ENCODE measurements around the gene ATP2C2. TPM values are rescaled to one million over a fixed set of nuclear protein-coding genes. Genes with fewer than 3 reads are reported as not detected.

Gene ATP2C2
- total and polyA plus RNA-seq, 9 of the 15 experiments (the other 6 are each of a cell fraction or from before 2014, with no cell fraction given), result 0.75 TPM; not detected in 8

- TF ChIP-seq, protein P1, sequence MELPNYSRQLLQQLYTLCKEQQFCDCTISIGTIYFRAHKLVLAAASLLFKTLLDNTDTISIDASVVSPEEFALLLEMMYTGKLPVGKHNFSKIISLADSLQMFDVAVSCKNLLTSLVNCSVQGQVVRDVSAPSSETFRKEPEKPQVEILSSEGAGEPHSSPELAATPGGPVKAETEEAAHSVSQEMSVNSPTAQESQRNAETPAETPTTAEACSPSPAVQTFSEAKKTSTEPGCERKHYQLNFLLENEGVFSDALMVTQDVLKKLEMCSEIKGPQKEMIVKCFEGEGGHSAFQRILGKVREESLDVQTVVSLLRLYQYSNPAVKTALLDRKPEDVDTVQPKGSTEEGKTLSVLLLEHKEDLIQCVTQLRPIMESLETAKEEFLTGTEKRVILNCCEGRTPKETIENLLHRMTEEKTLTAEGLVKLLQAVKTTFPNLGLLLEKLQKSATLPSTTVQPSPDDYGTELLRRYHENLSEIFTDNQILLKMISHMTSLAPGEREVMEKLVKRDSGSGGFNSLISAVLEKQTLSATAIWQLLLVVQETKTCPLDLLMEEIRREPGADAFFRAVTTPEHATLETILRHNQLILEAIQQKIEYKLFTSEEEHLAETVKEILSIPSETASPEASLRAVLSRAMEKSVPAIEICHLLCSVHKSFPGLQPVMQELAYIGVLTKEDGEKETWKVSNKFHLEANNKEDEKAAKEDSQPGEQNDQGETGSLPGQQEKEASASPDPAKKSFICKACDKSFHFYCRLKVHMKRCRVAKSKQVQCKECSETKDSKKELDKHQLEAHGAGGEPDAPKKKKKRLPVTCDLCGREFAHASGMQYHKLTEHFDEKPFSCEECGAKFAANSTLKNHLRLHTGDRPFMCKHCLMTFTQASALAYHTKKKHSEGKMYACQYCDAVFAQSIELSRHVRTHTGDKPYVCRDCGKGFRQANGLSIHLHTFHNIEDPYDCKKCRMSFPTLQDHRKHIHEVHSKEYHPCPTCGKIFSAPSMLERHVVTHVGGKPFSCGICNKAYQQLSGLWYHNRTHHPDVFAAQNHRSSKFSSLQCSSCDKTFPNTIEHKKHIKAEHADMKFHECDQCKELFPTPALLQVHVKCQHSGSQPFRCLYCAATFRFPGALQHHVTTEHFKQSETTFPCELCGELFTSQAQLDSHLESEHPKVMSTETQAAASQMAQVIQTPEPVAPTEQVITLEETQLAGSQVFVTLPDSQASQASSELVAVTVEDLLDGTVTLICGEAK (IDR thresholded peaks at IDR 0.05), result no peak
- TF ChIP-seq, protein P1 (CRISPR knock-in tag; IDR thresholded peaks at IDR 0.05), result no peak
- TF ChIP-seq, protein P2, sequence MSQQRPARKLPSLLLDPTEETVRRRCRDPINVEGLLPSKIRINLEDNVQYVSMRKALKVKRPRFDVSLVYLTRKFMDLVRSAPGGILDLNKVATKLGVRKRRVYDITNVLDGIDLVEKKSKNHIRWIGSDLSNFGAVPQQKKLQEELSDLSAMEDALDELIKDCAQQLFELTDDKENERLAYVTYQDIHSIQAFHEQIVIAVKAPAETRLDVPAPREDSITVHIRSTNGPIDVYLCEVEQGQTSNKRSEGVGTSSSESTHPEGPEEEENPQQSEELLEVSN (IDR thresholded peaks at IDR 0.05; ENCODE audit: borderline replicate concordance in 1 of 2, extremely low read depth in 1 of 2, insufficient read depth in 1 of 2, insufficient read length in 1 of 2, low read depth in 1 of 2, low read length in 1 of 2, poor library complexity in 1 of 2, severe bottlenecking in 1 of 2), result no peak
- TF ChIP-seq, protein P3, sequence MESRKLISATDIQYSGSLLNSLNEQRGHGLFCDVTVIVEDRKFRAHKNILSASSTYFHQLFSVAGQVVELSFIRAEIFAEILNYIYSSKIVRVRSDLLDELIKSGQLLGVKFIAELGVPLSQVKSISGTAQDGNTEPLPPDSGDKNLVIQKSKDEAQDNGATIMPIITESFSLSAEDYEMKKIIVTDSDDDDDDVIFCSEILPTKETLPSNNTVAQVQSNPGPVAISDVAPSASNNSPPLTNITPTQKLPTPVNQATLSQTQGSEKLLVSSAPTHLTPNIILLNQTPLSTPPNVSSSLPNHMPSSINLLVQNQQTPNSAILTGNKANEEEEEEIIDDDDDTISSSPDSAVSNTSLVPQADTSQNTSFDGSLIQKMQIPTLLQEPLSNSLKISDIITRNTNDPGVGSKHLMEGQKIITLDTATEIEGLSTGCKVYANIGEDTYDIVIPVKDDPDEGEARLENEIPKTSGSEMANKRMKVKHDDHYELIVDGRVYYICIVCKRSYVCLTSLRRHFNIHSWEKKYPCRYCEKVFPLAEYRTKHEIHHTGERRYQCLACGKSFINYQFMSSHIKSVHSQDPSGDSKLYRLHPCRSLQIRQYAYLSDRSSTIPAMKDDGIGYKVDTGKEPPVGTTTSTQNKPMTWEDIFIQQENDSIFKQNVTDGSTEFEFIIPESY (CRISPR knock-in tag; IDR thresholded peaks at IDR 0.05), result no peak
- TF ChIP-seq MCM5 (IDR thresholded peaks at IDR 0.05; ENCODE audit: low read depth) (no peak), SAFB (IDR thresholded peaks at IDR 0.05; ENCODE audit: borderline replicate concordance, low read depth, low read length) (no peak), SMARCB1 (IDR thresholded peaks at IDR 0.05; ENCODE audit: insufficient read length, low read depth) (no peak), HLTF (IDR thresholded peaks at IDR 0.05) (no peak)
- TF ChIP-seq, protein P4, sequence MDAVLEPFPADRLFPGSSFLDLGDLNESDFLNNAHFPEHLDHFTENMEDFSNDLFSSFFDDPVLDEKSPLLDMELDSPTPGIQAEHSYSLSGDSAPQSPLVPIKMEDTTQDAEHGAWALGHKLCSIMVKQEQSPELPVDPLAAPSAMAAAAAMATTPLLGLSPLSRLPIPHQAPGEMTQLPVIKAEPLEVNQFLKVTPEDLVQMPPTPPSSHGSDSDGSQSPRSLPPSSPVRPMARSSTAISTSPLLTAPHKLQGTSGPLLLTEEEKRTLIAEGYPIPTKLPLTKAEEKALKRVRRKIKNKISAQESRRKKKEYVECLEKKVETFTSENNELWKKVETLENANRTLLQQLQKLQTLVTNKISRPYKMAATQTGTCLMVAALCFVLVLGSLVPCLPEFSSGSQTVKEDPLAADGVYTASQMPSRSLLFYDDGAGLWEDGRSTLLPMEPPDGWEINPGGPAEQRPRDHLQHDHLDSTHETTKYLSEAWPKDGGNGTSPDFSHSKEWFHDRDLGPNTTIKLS (IDR thresholded peaks at IDR 0.05; ENCODE audit: borderline replicate concordance, low read depth), result no peak
- TF ChIP-seq, protein P5, sequence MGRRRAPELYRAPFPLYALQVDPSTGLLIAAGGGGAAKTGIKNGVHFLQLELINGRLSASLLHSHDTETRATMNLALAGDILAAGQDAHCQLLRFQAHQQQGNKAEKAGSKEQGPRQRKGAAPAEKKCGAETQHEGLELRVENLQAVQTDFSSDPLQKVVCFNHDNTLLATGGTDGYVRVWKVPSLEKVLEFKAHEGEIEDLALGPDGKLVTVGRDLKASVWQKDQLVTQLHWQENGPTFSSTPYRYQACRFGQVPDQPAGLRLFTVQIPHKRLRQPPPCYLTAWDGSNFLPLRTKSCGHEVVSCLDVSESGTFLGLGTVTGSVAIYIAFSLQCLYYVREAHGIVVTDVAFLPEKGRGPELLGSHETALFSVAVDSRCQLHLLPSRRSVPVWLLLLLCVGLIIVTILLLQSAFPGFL (CRISPR knock-in tag; IDR thresholded peaks at IDR 0.05), result no peak
Measured at GRCh38 chr16:84382396-84382795, 14.1 kb downstream of the ATP2C2 start (continued).

All from K562 (cell line).